HG03520 (cell line): ENCODE measurements around the gene CLEC4G.
A peak's percentile ranks its signal among the peaks of the same experiment; 100 is the strongest.

ENCODE experiments used
- ATAC-seq: cut with Tn5 transposase; IDR thresholded peaks from one replicate; pipeline ENCODE4 v1.9.1; 2021; ENCODE audit warnings: mild to moderate bottlenecking, moderate library complexity; ENCODE audit not compliant: unreplicated experiment

The CLEC4G gene

GRCh38 chr19:7699003-7699402 is 32.9 kb downstream of the CLEC4G start:
- ATAC-seq = no peak

GRCh38 chr19:7698583-7698982 is 33.3 kb downstream of the CLEC4G start:
- no peak for ATAC-seq

DNA sequence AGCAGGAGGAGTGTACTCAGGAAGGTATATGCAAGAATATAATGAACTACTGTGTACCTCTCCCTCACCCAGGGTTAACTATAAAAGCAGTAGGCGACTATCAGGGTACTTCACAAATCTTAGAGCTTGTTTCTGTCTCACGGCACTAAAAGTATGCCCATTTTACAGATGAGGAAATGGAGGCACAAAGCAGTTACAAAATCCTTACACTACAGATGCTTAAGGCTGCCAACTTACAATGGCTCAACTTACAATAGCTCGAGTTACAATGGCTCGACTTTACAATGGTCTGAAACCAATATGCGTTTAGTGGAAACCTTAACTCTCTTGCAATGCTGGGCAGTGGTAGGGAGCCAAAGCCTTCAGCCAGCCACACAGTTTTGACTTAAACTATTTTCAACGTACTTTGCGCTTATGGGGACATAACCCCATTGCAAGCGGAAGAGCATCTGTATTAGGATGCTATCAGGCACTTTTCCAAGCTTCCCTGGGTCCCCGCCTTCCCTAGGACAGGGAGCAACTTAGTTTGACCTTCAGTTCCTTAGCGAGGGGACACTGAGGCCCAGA is 34.1 kb downstream of the CLEC4G start:
- no peak for ATAC-seq

GRCh38 chr19:7694499-7694898 is 37.4 kb downstream of the CLEC4G start:
- no peak for ATAC-seq

GRCh38 chr19:7692417-7693088 is 39.4 kb downstream of the CLEC4G start:
- ATAC-seq = no peak

DNA sequence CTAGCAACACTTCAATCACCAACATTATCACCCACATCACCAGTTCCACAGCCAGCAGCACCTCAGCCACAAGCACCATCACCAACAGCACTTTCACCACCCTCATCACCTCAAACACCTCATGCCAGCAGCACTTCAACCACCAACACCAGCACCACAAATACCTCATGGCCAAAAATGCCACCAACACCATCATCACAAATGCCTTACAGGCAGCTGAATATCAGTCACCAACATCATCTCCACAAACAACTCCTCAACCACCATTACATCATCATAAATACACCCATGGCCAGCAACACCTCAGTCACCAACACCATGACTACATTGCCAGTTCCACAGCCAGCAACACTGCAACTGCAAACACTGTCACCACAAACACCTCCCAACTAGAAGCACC is 40.4 kb downstream of the CLEC4G start:
- no peak for ATAC-seq

- ATAC-seq = no peak
Measured at GRCh38 chr19:7690779-7691258, 41.1 kb downstream of the CLEC4G start.

GRCh38 chr19:7689165-7689564 is 42.7 kb downstream of the CLEC4G start:
- no peak for ATAC-seq

- ATAC-seq = no peak
Measured at GRCh38 chr19:7687177-7687576, 44.7 kb downstream of the CLEC4G start.

- ATAC-seq = no peak
Measured at GRCh38 chr19:7685546-7686445, 46.1 kb downstream of the CLEC4G start.

GRCh38 chr19:7682175-7682855 is 49.6 kb downstream of the CLEC4G start:
- ATAC-seq = no peak

DNA sequence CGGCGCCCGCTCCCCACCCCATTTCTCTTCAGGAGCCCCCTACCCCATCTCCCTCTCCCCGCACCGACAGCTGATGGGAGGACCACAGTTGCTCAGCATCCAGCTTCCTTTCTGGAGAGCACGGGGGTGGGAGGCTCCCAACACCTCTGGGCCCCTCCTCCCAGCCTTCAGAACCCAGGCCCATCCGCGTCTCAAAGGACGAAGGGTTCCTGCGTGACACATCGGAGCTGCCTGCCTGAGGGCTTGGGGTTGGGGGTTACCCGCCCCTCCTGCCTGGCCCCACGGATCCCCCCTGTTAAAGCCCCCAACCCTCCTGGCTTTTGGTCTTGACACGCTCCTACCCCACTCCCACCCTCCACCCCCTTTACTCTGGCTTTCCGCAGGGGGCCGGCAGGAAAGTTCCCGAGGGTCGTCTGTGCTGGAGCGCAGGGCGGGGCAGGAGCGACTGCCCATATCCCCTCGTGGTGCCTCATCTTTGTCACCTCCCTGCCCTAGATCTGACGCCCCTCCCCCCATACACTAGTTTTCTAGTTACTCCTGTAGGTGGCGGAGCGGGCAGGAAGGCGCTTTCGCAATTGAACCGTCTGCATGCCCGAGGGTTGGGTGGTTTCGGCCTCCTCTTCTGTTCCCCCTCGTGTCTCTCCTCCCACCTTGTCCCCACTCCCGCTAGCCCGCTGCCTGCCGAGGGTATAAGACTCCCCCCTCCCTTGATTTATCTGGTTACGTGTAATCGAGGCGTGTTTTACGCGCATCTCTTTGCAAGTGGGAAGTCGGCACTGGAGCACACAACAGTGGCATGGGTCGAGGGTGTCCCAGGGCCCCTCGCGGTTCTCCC is 50.4 kb downstream of the CLEC4G start:
- ATAC-seq = no peak

GRCh38 chr19:7680606-7681339 is 51.1 kb downstream of the CLEC4G start, which contains the start of gene TRAPPC5:
TRAPPC5 (plus strand) TSS chr19:7680833; CDS start chr19:7682254, 1,421 bp downstream.
- peak; percentile 44 for ATAC-seq

- ATAC-seq = no peak
Measured at GRCh38 chr19:7679771-7680605, 51.9 kb downstream of the CLEC4G start.

DNA sequence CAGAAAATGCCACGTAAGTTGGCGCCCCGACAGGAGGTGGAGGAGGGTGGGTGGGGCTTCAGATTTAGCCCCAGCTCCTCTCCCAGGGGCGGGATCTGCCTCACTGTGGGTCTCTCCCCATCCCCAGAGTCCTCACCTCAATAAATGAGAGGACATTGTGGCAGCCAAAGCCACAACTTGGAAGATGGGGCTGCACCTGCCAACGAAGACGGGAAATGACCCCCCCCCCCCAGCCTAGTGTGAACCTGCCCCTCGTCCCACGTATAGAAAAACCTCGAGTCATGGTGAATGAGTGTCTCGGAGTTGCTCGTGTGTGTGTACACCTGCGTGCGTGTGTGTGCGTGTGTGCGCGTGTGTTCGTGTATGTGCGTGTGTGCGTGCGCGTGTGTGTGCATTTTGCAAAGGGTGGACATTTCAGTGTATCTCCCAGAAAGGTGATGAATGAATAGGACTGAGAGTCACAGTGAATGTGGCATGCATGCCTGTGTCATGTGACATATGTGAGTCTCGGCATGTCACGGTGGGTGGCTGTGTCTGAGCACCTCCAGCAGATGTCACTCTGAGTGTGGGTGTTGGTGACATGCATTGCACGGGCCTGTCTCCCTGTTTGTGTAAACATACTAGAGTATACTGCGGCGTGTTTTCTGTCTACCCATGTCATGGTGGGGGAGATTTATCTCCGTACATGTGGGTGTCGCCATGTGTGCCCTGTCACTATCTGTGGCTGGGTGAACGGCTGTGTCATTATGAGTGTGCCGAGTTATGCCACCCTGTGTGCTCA is 52.7 kb downstream of the CLEC4G start:
- no peak for ATAC-seq
